Osteocyte (in vitro differentiated cells): ENCODE data around the gene ABCA13. TPM values are rescaled to one million over a fixed set of nuclear protein-coding genes. Genes with fewer than 3 reads are reported as not detected.

ENCODE experiments used
- DNase-seq: peaks from one replicate; pipeline ENCODE4 v3.0.0; 2021; ENCODE audit warnings: mixed read lengths; ENCODE audit not compliant: unreplicated experiment; ENCODE audit errors: extremely low spot score
- H3K27ac Mint-ChIP-seq: one replicate; pipeline ENCODE4 v1.8.0; 2021; ENCODE audit warnings: mild to moderate bottlenecking, mixed read lengths; ENCODE audit not compliant: unreplicated experiment
- H3K27me3 Mint-ChIP-seq: one replicate; pipeline ENCODE4 v1.8.0; 2021; ENCODE audit warnings: mixed read lengths; ENCODE audit not compliant: unreplicated experiment
- H3K36me3 Mint-ChIP-seq: one replicate; pipeline ENCODE4 v1.8.0; 2021; ENCODE audit warnings: mixed read lengths; ENCODE audit not compliant: unreplicated experiment
- H3K4me1 Mint-ChIP-seq: one replicate; pipeline ENCODE4 v1.8.0; 2021; ENCODE audit warnings: mixed read lengths; ENCODE audit not compliant: unreplicated experiment
- H3K4me3 Mint-ChIP-seq: one replicate; pipeline ENCODE4 v1.8.0; 2021; ENCODE audit warnings: mild to moderate bottlenecking, moderate library complexity, mixed read lengths; ENCODE audit not compliant: unreplicated experiment
- H3K9me3 Mint-ChIP-seq: one replicate; pipeline ENCODE4 v1.8.0; 2021; ENCODE audit warnings: mixed read lengths; ENCODE audit not compliant: unreplicated experiment
- CTCF ChIP-seq: fragments of 200-600 bp; sonication (generic); IDR thresholded peaks from 2 replicates; pipeline ENCODE4 v1.5.0; 2021; ENCODE audit warnings: antibody characterized with exemption, mild to moderate bottlenecking, moderate library complexity
- total RNA-seq: library from RNA; stranded (reverse); gene quantifications from 2 replicates; pipeline ENCODE4 v1.2.1, GENCODE V29; 2021

Gene ABCA13
- total RNA-seq, 1 donor from 2014 or later: 1.1 TPM

GRCh38 chr7:48148311-48148710 lies 22.9 kb upstream of the ABCA13 start:
- Mint-ChIP-seq H3K27me3 (peaks cover 44% of the 10 kb centered on the region), H3K9me3 (no peaks in the 10 kb centered on the region), H3K4me3 (no peak overlapping the region), H3K27ac (no peak overlapping the region), H3K36me3 (no peaks in the 10 kb centered on the region), H3K4me1 (no peaks in the 10 kb centered on the region)
- no peak for TF ChIP-seq CTCF
- DNase-seq: no peak

- Mint-ChIP-seq H3K4me3 (no peak overlapping the region), H3K9me3 (no peaks in the 10 kb centered on the region), H3K27me3 (peaks cover 40% of the 10 kb centered on the region), H3K4me1 (no peaks in the 10 kb centered on the region), H3K27ac (no peak overlapping the region), H3K36me3 (no peaks in the 10 kb centered on the region)
- no peak for TF ChIP-seq CTCF
- DNase-seq: no peak
Measured at GRCh38 chr7:48149058-48149457, 22.2 kb upstream of the ABCA13 start.

GRCh38 chr7:48150086-48150485 lies 21.2 kb upstream of the ABCA13 start:
- Mint-ChIP-seq H3K4me1 (no peaks in the 10 kb centered on the region), H3K27me3 (peaks cover 41% of the 10 kb centered on the region), H3K9me3 (no peaks in the 10 kb centered on the region), H3K27ac (no peak overlapping the region), H3K36me3 (no peaks in the 10 kb centered on the region), H3K4me3 (no peak overlapping the region)
- no peak for DNase-seq
- no peak for TF ChIP-seq CTCF

GRCh38 chr7:48154792-48155413 lies 16.4 kb upstream of the ABCA13 start:
- TF ChIP-seq CTCF: peak; percentile 81
- no peaks in the 10 kb centered on the region for H3K9me3 Mint-ChIP-seq
- H3K4me3 Mint-ChIP-seq: no peak overlapping the region
- H3K36me3 Mint-ChIP-seq: no peaks in the 10 kb centered on the region
- DNase-seq: no peak
- peaks cover 21% of the 10 kb centered on the region for H3K27me3 Mint-ChIP-seq
- H3K27ac Mint-ChIP-seq: no peak overlapping the region
- H3K4me1 Mint-ChIP-seq: peaks cover 12% of the 10 kb centered on the region

- DNase-seq: no peak
- Mint-ChIP-seq H3K4me3 (no peak overlapping the region), H3K27ac (no peak overlapping the region), H3K9me3 (no peaks in the 10 kb centered on the region), H3K36me3 (no peaks in the 10 kb centered on the region), H3K27me3 (peaks cover 10% of the 10 kb centered on the region), H3K4me1 (peaks cover 20% of the 10 kb centered on the region)
- TF ChIP-seq CTCF: no peak
Measured at GRCh38 chr7:48158404-48158803, 12.9 kb upstream of the ABCA13 start.
